Right lobe of liver (tissue), 6 donors: Measurements from ENCODE around the gene ACTR3C. TPM values are rescaled to one million over a fixed set of nuclear protein-coding genes. Genes with fewer than 3 reads are reported as not detected.
A peak's percentile ranks its signal among the peaks of the same experiment; 100 is the strongest.
"Not testable (repeated sequence)": the region's sequence is repeated elsewhere in the genome, so short reads cannot be mapped to it uniquely, and the experiment has no call there.

ENCODE experiments used
- ATAC-seq, 4 donors: fragments of 200-7000 bp; cut with Tn5 transposase; one replicate each; pipeline ENCODE4 v1.9.1; 2020; ENCODE audit warnings: mild to moderate bottlenecking in 4 of 4, moderate library complexity in 4 of 4
- DNase-seq, 3 donors: peaks; one replicate each; pipeline ENCODE4 v3.0.0-alpha.2; 2020
- H3K27ac ChIP-seq, 3 donors: fragments of 200-600 bp; one replicate each; pipeline ENCODE4 v1.8.0; 2022
- H3K27me3 ChIP-seq, 2 donors: fragments of 200-600 bp; one replicate each; pipeline ENCODE4 v1.8.0; 2022
- H3K36me3 ChIP-seq, 4 donors: fragments of 200-600 bp; sonication (generic) in 1 of 4; one replicate each; pipeline versions ENCODE4 v1.5.1 to v1.8.0; 2017 to 2022; ENCODE audit warnings: control low read depth in 1 of 4
- H3K4me1 ChIP-seq, 4 donors: fragments of 200-600 bp; sonication (generic) in 1 of 4; one replicate each; pipeline versions ENCODE4 v1.5.1 to v1.8.0; 2017 to 2022; ENCODE audit warnings: control low read depth in 1 of 4
- H3K4me3 ChIP-seq, 3 donors: fragments of 200-600 bp; one replicate each; pipeline ENCODE4 v1.8.0; 2022
- H3K9me3 ChIP-seq, 4 donors: fragments of 200-600 bp; sonication (generic) in 1 of 4; one replicate each; pipeline versions ENCODE4 v1.5.1 to v1.8.0; 2017 to 2022; ENCODE audit warnings: control low read depth in 1 of 4
- WGBS: methylation state at CpG from one replicate; pipeline ENCODE4 v1.1.6; 2018; ENCODE audit warnings: low coverage, low lambda C conversion rate; ENCODE audit not compliant: insufficient coverage; ENCODE audit errors: missing lambda C conversion rate; 5-methylcytosine and 5-hydroxymethylcytosine counted together
- intact Hi-C, 2 donors: fragments of 100-400 bp; cut with DNase I; formaldehyde crosslinking; loops; one replicate each; pipeline versions ENCODE4 v1.11.2 to v1.14.1; 2022
- total RNA-seq, 6 experiments: library from RNA; depleted of rRNA in 2 of 6; stranded (reverse); fragments of >200 nt in 2 of 6; fragmentation: NEBNext Ultra II Directional in 3 of 6; extraction: Animal tissue kit (Norgen Biotek cat#: 25700) in 3 of 6; gene quantifications; one replicate each; pipeline versions ENCODE4 v1.1.0 to v1.2.4, GENCODE V29; 2016 to 2023
- donor health status: DM: no; HTN: yes; CAD: no.
- donor health status: DM: no; HTN: no; CAD: no.
- donor health status: DM: no; HTN: no; CAD: no.
- donor health status: DM: no; HTN: yes; CAD: no.
- donor health status: DM: no; HTN: yes; CAD: no.

ACTR3C gene
- total RNA-seq, 6 experiments from 2014 or later: 30.0 to 36.5 (median 32.7) TPM

- H3K36me3 ChIP-seq, intact Hi-C loops, H3K27me3 ChIP-seq, DNase-seq, H3K27ac ChIP-seq, H3K4me1 ChIP-seq, H3K4me3 ChIP-seq, H3K9me3 ChIP-seq: not testable (repeated sequence)
- whole genome bisulfite sequencing: 82% methylated on average over 1 of the region's 1 CpG
- peak in 1 of 4 donors; percentile 75 for ATAC-seq
Observed at GRCh38 chr7:150302908-150303310, 20.4 kb downstream of the ACTR3C start.

- ATAC-seq: peak in 2 of 4 donors; percentile 12 to 38
- H3K36me3 ChIP-seq, H3K27me3 ChIP-seq, DNase-seq, H3K9me3 ChIP-seq, H3K4me1 ChIP-seq, H3K4me3 ChIP-seq, intact Hi-C loops: not testable (repeated sequence)
- peak overlapping the region in 1 of 3 donors; percentile 51 for H3K27ac ChIP-seq
Observed at GRCh38 chr7:150297978-150298377, 25.4 kb downstream of the ACTR3C start.

GRCh38 chr7:150296802-150297201 lies 26.5 kb downstream of the ACTR3C start:
- H3K36me3 ChIP-seq, DNase-seq, H3K4me3 ChIP-seq, H3K9me3 ChIP-seq, H3K4me1 ChIP-seq, H3K27me3 ChIP-seq, intact Hi-C loops: not testable (repeated sequence)
- peak overlapping the region in 2 of 3 donors; percentile 26 to 51 for H3K27ac ChIP-seq
- peak; percentile 83 to 86 (median 84) for ATAC-seq
- WGBS: 40% methylated on average over 2 of the region's 10 CpGs

- intact Hi-C loops, H3K36me3 ChIP-seq, DNase-seq, H3K9me3 ChIP-seq, H3K4me3 ChIP-seq, H3K4me1 ChIP-seq, H3K27me3 ChIP-seq, H3K27ac ChIP-seq: not testable (repeated sequence)
- peak; percentile 62 to 89 (median 74) for ATAC-seq
- WGBS: 0% methylated on average over 1 of the region's 8 CpGs
Observed at GRCh38 chr7:150295614-150296013, 27.7 kb downstream of the ACTR3C start.

GRCh38 chr7:150295027-150295426 lies 28.3 kb downstream of the ACTR3C start:
- DNase-seq, ATAC-seq, H3K4me1 ChIP-seq, H3K9me3 ChIP-seq, intact Hi-C loops, H3K36me3 ChIP-seq, H3K27ac ChIP-seq, H3K27me3 ChIP-seq, H3K4me3 ChIP-seq: not testable (repeated sequence)
- 75% methylated on average over 4 of the region's 8 CpGs for WGBS

- WGBS: 67% methylated on average over 1 of the region's 6 CpGs
Observed at GRCh38 chr7:150290317-150290716, 33.0 kb downstream of the ACTR3C start.

GRCh38 chr7:150288816-150289215 lies 34.5 kb downstream of the ACTR3C start:
- H3K36me3 ChIP-seq, H3K27me3 ChIP-seq, ATAC-seq, H3K4me1 ChIP-seq, intact Hi-C loops, H3K9me3 ChIP-seq, H3K27ac ChIP-seq, DNase-seq, H3K4me3 ChIP-seq: not testable (repeated sequence)
- no CpG with 5 or more reads among the region's 6 CpGs for WGBS

More at GRCh38 chr7:150290317-150290716, 33.0 kb downstream of the ACTR3C start:
- H3K27ac ChIP-seq, DNase-seq, ATAC-seq, H3K36me3 ChIP-seq, H3K4me1 ChIP-seq, intact Hi-C loops, H3K27me3 ChIP-seq, H3K4me3 ChIP-seq, H3K9me3 ChIP-seq: not testable (repeated sequence)

- DNase-seq, H3K9me3 ChIP-seq, H3K27me3 ChIP-seq, H3K27ac ChIP-seq, intact Hi-C loops, ATAC-seq, H3K4me1 ChIP-seq, H3K36me3 ChIP-seq, H3K4me3 ChIP-seq: not testable (repeated sequence)
- no CpG with 5 or more reads among the region's 7 CpGs for WGBS
Observed at GRCh38 chr7:150287815-150288214, 35.5 kb downstream of the ACTR3C start.
